ENCODE results near the gene BRD9.

DNA sequence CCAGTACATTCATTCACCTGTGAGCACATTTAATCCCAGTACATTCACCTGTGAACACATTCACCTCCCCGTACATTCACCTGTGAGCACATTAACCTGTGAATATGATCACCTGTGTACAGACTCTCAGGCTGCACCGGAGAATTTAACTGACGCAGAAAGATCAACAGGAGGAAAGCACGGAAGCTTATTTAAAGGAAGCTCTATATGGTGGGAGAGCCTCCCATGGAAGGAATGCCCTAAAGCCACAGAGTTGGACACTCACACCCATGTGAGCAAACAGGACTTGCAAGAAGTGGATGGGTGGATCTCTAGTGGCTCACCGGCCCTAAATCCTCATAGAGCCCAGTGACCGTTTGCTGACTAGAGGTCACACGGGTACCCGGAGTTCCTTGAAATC lies 38.3 kb upstream of the BRD9 start:
- TF ChIP-seq, protein P1, sequence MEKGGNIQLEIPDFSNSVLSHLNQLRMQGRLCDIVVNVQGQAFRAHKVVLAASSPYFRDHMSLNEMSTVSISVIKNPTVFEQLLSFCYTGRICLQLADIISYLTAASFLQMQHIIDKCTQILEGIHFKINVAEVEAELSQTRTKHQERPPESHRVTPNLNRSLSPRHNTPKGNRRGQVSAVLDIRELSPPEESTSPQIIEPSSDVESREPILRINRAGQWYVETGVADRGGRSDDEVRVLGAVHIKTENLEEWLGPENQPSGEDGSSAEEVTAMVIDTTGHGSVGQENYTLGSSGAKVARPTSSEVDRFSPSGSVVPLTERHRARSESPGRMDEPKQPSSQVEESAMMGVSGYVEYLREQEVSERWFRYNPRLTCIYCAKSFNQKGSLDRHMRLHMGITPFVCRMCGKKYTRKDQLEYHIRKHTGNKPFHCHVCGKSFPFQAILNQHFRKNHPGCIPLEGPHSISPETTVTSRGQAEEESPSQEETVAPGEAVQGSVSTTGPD (CRISPR knock-in tag; IDR thresholded peaks at IDR 0.05) = no peak
- TF ChIP-seq GLI4 (CRISPR knock-in tag; IDR thresholded peaks at IDR 0.05; ENCODE audit: borderline replicate concordance) = no peak
- TF ChIP-seq, protein P2, sequence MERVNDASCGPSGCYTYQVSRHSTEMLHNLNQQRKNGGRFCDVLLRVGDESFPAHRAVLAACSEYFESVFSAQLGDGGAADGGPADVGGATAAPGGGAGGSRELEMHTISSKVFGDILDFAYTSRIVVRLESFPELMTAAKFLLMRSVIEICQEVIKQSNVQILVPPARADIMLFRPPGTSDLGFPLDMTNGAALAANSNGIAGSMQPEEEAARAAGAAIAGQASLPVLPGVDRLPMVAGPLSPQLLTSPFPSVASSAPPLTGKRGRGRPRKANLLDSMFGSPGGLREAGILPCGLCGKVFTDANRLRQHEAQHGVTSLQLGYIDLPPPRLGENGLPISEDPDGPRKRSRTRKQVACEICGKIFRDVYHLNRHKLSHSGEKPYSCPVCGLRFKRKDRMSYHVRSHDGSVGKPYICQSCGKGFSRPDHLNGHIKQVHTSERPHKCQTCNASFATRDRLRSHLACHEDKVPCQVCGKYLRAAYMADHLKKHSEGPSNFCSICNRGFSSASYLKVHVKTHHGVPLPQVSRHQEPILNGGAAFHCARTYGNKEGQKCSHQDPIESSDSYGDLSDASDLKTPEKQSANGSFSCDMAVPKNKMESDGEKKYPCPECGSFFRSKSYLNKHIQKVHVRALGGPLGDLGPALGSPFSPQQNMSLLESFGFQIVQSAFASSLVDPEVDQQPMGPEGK (CRISPR knock-in tag; IDR thresholded peaks at IDR 0.05) = no peak
- TF ChIP-seq, protein P3, sequence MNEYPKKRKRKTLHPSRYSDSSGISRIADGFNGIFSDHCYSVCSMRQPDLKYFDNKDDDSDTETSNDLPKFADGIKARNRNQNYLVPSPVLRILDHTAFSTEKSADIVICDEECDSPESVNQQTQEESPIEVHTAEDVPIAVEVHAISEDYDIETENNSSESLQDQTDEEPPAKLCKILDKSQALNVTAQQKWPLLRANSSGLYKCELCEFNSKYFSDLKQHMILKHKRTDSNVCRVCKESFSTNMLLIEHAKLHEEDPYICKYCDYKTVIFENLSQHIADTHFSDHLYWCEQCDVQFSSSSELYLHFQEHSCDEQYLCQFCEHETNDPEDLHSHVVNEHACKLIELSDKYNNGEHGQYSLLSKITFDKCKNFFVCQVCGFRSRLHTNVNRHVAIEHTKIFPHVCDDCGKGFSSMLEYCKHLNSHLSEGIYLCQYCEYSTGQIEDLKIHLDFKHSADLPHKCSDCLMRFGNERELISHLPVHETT (CRISPR knock-in tag; conservative IDR thresholded peaks at IDR 0.05) = no peak
- TF ChIP-seq EZH2 (conservative IDR thresholded peaks at IDR 0.05; ENCODE audit: low read depth, low read length) = no peak
- no peak for TF ChIP-seq JUND (CRISPR knock-in tag; IDR thresholded peaks at IDR 0.05)
- no peak for TF ChIP-seq NFRKB (IDR thresholded peaks at IDR 0.05)
- TF ChIP-seq, protein P4, sequence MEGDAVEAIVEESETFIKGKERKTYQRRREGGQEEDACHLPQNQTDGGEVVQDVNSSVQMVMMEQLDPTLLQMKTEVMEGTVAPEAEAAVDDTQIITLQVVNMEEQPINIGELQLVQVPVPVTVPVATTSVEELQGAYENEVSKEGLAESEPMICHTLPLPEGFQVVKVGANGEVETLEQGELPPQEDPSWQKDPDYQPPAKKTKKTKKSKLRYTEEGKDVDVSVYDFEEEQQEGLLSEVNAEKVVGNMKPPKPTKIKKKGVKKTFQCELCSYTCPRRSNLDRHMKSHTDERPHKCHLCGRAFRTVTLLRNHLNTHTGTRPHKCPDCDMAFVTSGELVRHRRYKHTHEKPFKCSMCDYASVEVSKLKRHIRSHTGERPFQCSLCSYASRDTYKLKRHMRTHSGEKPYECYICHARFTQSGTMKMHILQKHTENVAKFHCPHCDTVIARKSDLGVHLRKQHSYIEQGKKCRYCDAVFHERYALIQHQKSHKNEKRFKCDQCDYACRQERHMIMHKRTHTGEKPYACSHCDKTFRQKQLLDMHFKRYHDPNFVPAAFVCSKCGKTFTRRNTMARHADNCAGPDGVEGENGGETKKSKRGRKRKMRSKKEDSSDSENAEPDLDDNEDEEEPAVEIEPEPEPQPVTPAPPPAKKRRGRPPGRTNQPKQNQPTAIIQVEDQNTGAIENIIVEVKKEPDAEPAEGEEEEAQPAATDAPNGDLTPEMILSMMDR (CRISPR knock-in tag; IDR thresholded peaks at IDR 0.05) = no peak
- TF ChIP-seq ZFP41 (CRISPR knock-in tag; IDR thresholded peaks at IDR 0.05; ENCODE audit: borderline replicate concordance) = no peak
- TF ChIP-seq SP2 (CRISPR knock-in tag; IDR thresholded peaks at IDR 0.05) = no peak
- TF ChIP-seq NFIC (IDR thresholded peaks at IDR 0.05; ENCODE audit: low read length) = no peak
- no peak for TF ChIP-seq ZNF777 (CRISPR knock-in tag; IDR thresholded peaks at IDR 0.05)
- TF ChIP-seq GTF2F1 (IDR thresholded peaks at IDR 0.05; ENCODE audit: low read length) = no peak
- no peak for TF ChIP-seq CEBPB (IDR thresholded peaks at IDR 0.05; ENCODE audit: borderline replicate concordance, low read depth, low read length)

Measured in HepG2 (cell line).